GM12872 (cell line): ENCODE results near the gene TTC13.

ENCODE experiments used
- TF ChIP-seq, protein P1 (sequence below): IDR thresholded peaks from 3 replicates; pipeline ENCODE4 v1.5.1; 2011; ENCODE audit warnings: low read depth, mild to moderate bottlenecking, low read length, moderate library complexity; ENCODE audit not compliant: insufficient read depth

The TTC13 gene

DNA sequence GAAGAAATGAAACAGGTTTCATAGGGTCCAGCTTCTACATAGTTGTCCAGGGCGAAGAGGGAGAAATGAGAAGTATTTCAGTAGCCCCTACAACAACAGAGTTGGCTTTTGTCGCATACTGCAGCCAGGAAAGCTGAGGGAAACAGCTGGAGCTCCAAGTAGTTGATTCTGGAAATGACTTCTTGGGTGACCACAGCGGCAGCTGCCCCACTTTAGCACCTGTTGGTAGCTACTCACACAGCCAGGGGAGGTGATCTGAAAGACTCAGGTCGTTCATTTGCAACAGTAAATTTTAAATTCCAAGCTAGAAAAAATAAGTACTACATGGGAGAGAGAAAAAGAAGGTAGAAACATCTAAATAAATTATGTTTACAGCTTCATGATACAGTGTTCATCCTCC is 2.3 kb downstream of the TTC13 start:
- TF ChIP-seq, protein P1, sequence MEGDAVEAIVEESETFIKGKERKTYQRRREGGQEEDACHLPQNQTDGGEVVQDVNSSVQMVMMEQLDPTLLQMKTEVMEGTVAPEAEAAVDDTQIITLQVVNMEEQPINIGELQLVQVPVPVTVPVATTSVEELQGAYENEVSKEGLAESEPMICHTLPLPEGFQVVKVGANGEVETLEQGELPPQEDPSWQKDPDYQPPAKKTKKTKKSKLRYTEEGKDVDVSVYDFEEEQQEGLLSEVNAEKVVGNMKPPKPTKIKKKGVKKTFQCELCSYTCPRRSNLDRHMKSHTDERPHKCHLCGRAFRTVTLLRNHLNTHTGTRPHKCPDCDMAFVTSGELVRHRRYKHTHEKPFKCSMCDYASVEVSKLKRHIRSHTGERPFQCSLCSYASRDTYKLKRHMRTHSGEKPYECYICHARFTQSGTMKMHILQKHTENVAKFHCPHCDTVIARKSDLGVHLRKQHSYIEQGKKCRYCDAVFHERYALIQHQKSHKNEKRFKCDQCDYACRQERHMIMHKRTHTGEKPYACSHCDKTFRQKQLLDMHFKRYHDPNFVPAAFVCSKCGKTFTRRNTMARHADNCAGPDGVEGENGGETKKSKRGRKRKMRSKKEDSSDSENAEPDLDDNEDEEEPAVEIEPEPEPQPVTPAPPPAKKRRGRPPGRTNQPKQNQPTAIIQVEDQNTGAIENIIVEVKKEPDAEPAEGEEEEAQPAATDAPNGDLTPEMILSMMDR = no peak

- TF ChIP-seq, protein P1 = no peak
These were observed 3.0 kb downstream of the TTC13 start for GRCh38 chr1:230975636-230976035.

GRCh38 chr1:230972855-230973271 is 5.8 kb downstream of the TTC13 start:
- TF ChIP-seq, protein P1 = no peak

- TF ChIP-seq, protein P1 = no peak
These were observed 6.9 kb downstream of the TTC13 start for GRCh38 chr1:230971771-230972170.

- TF ChIP-seq, protein P1 = no peak
These were observed 8.2 kb downstream of the TTC13 start for GRCh38 chr1:230970432-230970831.

DNA sequence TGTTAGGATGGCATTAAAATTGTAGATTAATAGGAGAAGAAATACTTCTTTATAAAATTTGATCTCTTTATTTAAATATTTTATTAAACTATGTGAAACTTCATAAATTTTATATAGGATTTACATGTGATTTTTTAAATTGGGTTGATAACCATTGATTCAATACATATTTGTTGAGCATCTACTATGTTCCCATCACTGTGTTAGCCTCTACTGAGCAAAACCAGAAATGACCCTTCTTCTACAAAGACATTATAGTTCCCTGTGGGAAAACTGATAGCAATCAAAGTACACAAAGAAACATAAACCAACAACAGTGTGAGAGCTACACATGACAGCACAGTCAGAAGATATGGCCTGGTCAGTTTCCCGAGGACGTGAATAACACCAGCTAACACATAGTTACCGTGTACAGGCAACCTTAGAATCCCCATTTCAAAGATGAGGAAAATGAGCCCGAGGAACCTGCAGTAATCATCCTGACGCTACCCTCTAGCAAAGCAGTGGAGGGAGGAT is 12.2 kb downstream of the TTC13 start:
- TF ChIP-seq, protein P1 = no peak

DNA sequence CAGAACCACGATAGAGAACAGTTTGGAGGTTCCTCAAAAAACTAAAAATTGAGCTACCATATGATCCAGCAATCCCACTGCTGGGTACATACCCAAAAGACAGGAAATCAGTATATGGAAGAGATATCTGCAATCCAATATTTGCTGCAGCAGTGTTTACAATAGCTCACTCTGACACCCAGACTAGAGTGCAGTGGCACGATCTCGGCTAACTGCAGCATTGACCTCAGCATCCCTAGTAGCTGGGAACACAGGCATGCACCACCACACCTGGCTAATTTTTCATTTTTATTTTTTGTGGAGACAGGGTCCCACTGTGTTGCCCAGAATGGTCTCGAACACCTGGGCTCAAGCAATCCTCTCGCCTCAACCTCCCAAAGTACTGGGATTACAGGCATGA is 13.1 kb downstream of the TTC13 start:
- TF ChIP-seq, protein P1 = no peak
